ENCODE data around the gene CLCNKB. TPM values are rescaled to one million over a fixed set of nuclear protein-coding genes. Genes with fewer than 3 reads are reported as not detected.

CLCNKB gene
- total and polyA plus RNA-seq, 2 of the 13 experiments (the other 11 are each of a cell fraction or from before 2014, with no cell fraction given) = 0.04 TPM; not detected in 1

GRCh38 chr1:16082283-16083038 lies 38.9 kb downstream of the CLCNKB start (continued):
- no peak for TF ChIP-seq ZBTB40 (IDR thresholded peaks at IDR 0.05)
- no peak for TF ChIP-seq ZBTB40 (CRISPR knock-in tag; IDR thresholded peaks at IDR 0.05)
- no peak for TF ChIP-seq ZNF740 (CRISPR knock-in tag; IDR thresholded peaks at IDR 0.05)
- TF ChIP-seq REXO4 (CRISPR knock-in tag; IDR thresholded peaks at IDR 0.05; ENCODE audit: borderline replicate concordance) = no peak
- no peak for TF ChIP-seq NR2F1 (CRISPR knock-in tag; IDR thresholded peaks at IDR 0.05)
- no peak for TF ChIP-seq ZNF275 (CRISPR knock-in tag; IDR thresholded peaks at IDR 0.05; ENCODE audit: borderline replicate concordance)
- TF ChIP-seq THAP9 (CRISPR knock-in tag; IDR thresholded peaks at IDR 0.05; ENCODE audit: borderline replicate concordance) = no peak
- no peak for TF ChIP-seq PRMT3 (CRISPR knock-in tag; IDR thresholded peaks at IDR 0.05; ENCODE audit: borderline replicate concordance, low read depth)
- 0 out of 2 replicates have a peak, but pooled peaks have one; percentile 51 for TF ChIP-seq HNRNPL (IDR thresholded peaks at IDR 0.05; ENCODE audit: low read depth, low read length)
- peak; percentile 22 for TF ChIP-seq TEAD3 (CRISPR knock-in tag; optimal IDR thresholded peaks at IDR 0.05; ENCODE audit: borderline replicate concordance)

Measured in HepG2 (cell line).